Measurements from ENCODE around the gene MADCAM1.

- no peak for TF ChIP-seq CTCF (conservative IDR thresholded peaks at IDR 0.05; ENCODE audit: low read depth, low read length)
- TF ChIP-seq EZH2 (IDR thresholded peaks at IDR 0.05; ENCODE audit: borderline replicate concordance, low read depth, low read length, poor library complexity, severe bottlenecking) = no peak
Measured at GRCh38 chr19:457636-458035, 38.6 kb upstream of the MADCAM1 start.
